Activated naive CD4-positive, alpha-beta T cell treated with anti-CD3 and anti-CD28 coated beads, Interleukin-2, amount 50 U/mL, for 72 hours (primary cell): Measurements from ENCODE around the gene RASSF10. TPM values are rescaled to one million over a fixed set of nuclear protein-coding genes. Genes with fewer than 3 reads are reported as not detected.
A peak's percentile ranks its signal among the peaks of the same experiment; 100 is the strongest.

Experiments
- ATAC-seq, 2 donors: fragments of 150-1000 bp; cut with Tn5 transposase; 2 replicates each; pipeline ENCODE4 v1.10.0; 2021; ENCODE audit warnings: mild to moderate bottlenecking in 2 of 2, moderate library complexity in 2 of 2
- DNase-seq, 2 donors: peaks; one replicate each; pipeline ENCODE4 v3.0.0; 2021 to 2022; ENCODE audit warnings: low spot score in 2 of 2
- H3K27ac Mint-ChIP-seq, 2 donors: one replicate each; pipeline ENCODE4 v1.8.0; 2022; ENCODE audit warnings: mild to moderate bottlenecking in 2 of 2, mixed read lengths in 2 of 2
- H3K36me3 Mint-ChIP-seq, 2 donors: one replicate each; pipeline ENCODE4 v1.8.0; 2022; ENCODE audit warnings: mixed read lengths in 2 of 2
- H3K9me3 Mint-ChIP-seq, 2 donors: one replicate each; pipeline ENCODE4 v1.8.0; 2022; ENCODE audit warnings: mixed read lengths in 2 of 2
- total RNA-seq, 2 donors: library from RNA; stranded (reverse); gene quantifications; one replicate each; pipeline ENCODE4 v1.2.3, GENCODE V29; 2022

The RASSF10 gene
- total RNA-seq, 2 donors from 2014 or later, result not detected

- Mint-ChIP-seq H3K27ac (no peak overlapping the region), H3K36me3 (peaks cover 0 to 4% of the 10 kb centered on the region in 2 donors), H3K9me3 (no peaks in the 10 kb centered on the region)
- DNase-seq (no peak), ATAC-seq (peak in 1 of 2 donors; percentile 32)
Measured at GRCh38 chr11:13009921-13010748, 1.0 kb downstream of the RASSF10 start.

GRCh38 chr11:13010749-13011465, 1.8 kb downstream of the RASSF10 start:
- DNase-seq (no peak), ATAC-seq (no peak)
- H3K36me3 Mint-ChIP-seq, result peaks cover 0 to 4% of the 10 kb centered on the region in 2 donors
- H3K27ac Mint-ChIP-seq, result no peak overlapping the region
- no peaks in the 10 kb centered on the region for H3K9me3 Mint-ChIP-seq

DNA sequence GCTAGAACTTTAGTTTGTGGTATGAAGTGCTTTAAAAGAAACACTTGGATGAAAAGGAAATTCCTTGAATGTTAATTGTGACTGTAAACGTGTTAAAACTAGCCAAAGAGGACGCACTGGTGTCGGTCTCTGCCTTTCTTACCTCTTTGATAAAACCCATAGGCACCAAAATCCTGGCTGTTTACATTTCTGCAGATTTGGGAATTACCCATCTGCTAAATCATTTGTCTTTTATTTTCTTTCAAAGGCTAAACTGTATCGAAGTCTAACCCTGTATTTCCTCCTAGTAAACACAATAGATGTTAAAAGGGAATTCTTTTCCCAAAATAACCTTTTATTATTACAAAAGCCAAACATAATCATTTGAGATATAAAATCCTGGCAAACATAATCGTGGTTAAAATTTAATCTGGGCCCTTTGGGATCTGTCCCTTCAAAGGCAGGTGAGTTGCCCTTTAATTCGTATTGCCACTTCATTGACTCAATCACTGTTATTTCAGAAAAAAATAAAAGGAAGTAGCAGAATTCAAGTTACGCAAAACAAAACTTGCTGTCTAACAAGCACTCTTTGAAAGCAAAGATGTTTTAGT, 2.4 kb downstream of the RASSF10 start:
- DNase-seq (no peak), ATAC-seq (no peak)
- H3K27ac Mint-ChIP-seq, result no peak overlapping the region
- no peaks in the 10 kb centered on the region for H3K9me3 Mint-ChIP-seq
- peaks cover 0 to 4% of the 10 kb centered on the region in 2 donors for H3K36me3 Mint-ChIP-seq

GRCh38 chr11:13012056-13012661, 3.0 kb downstream of the RASSF10 start:
- ATAC-seq (no peak), DNase-seq (no peak)
- Mint-ChIP-seq H3K36me3 (peaks cover 0 to 4% of the 10 kb centered on the region in 2 donors), H3K27ac (no peak overlapping the region), H3K9me3 (no peaks in the 10 kb centered on the region)

DNA sequence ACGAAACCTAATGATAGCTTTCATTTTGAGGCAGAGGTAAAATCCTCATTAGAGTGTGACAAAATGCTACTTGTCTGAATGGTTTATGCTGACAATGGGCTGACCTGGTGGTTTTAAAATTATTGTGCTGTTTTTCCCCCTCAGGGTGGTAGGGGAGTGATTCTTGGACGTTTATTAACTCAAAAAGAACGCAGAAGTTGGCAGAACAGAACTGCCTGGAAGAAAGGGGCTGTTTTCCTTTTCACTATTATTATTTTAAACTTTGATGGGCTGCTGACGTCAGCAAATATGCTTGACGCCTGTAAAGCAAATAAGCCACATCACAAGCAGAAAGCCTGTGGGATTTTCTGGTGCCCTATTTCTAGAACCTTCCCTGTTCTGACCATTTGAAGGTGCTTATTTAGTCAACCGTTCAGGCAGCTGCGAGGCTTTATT, 4.0 kb downstream of the RASSF10 start:
- Mint-ChIP-seq H3K36me3 (peaks cover 0 to 4% of the 10 kb centered on the region in 2 donors), H3K9me3 (no peaks in the 10 kb centered on the region), H3K27ac (no peak overlapping the region)
- DNase-seq, result no peak
- no peak for ATAC-seq

GRCh38 chr11:13015753-13016152, 6.6 kb downstream of the RASSF10 start:
- H3K27ac Mint-ChIP-seq, result no peak overlapping the region
- H3K9me3 Mint-ChIP-seq, result no peaks in the 10 kb centered on the region
- DNase-seq (no peak), ATAC-seq (no peak)
- peaks cover 0 to 4% of the 10 kb centered on the region in 2 donors for H3K36me3 Mint-ChIP-seq

DNA sequence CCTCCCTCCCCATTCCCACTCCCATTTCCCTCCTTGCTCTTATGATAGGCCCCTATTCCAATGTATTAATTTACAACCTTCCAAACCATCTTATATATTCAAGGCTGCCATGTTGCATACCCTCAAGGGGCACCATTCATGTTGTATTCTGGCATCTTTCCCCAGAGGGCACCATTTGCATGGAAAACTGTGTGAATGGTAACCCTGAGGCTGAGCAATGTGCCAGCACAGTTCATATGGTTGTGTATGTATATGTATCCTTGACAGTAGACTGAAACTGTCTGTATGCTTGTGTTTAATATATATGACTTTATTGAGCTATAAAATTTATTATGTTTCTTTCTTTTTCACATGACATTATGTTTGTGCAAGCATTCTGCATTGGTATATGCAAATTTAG, 7.3 kb downstream of the RASSF10 start:
- no peaks in the 10 kb centered on the region for H3K9me3 Mint-ChIP-seq
- no peak overlapping the region for H3K27ac Mint-ChIP-seq
- ATAC-seq, result no peak
- H3K36me3 Mint-ChIP-seq, result no peaks in the 10 kb centered on the region
- DNase-seq, result no peak

- Mint-ChIP-seq H3K9me3 (no peaks in the 10 kb centered on the region), H3K36me3 (no peaks in the 10 kb centered on the region), H3K27ac (no peak overlapping the region)
- ATAC-seq (no peak), DNase-seq (no peak)
Measured at GRCh38 chr11:13019313-13019712, 10.2 kb downstream of the RASSF10 start.

DNA sequence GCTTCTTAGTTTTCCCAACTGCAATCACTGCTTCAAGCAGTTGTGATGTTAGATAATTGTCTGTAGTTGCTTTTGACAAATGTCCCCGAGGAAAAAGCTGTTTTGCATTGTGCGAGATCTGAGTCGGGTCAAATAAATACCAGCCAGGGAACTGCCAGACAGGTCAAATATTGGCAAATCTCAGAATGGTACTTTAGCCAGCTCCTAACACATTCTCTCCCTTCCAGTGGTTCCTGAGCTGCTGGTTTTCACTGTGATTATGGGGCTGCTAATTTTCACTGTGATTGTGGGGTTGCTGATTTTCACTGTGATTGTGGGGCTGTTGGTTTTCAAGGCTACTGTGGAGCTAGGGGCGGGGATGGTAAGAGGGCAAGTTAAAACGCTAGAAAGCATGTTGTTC, 14.3 kb downstream of the RASSF10 start:
- Mint-ChIP-seq H3K36me3 (no peaks in the 10 kb centered on the region), H3K9me3 (no peaks in the 10 kb centered on the region), H3K27ac (no peak overlapping the region)
- DNase-seq, result no peak
- no peak for ATAC-seq

GRCh38 chr11:13026722-13027121, 17.6 kb downstream of the RASSF10 start:
- DNase-seq, result no peak
- H3K36me3 Mint-ChIP-seq, result no peaks in the 10 kb centered on the region
- H3K27ac Mint-ChIP-seq, result no peak overlapping the region
- ATAC-seq, result no peak
- H3K9me3 Mint-ChIP-seq, result no peaks in the 10 kb centered on the region

DNA sequence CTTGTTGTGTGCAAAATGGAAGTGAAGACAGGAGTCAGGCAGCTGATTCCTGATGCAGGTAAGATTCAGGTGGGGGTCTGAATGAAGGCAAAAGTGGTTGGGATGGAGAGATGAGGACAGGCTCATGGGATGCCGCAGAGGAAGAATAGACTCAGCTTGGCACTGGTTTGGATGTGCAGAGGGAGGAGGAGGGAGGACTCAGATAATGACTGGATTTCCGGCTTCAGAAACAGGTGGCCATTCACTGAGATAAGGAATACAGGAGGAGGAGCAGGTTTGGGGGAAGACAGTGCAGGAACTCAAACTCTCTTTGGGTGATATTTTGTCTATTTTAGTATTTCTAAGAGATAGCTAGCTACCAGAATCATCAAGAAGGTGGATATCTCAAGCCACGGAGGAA, 19.2 kb downstream of the RASSF10 start:
- Mint-ChIP-seq H3K27ac (no peak overlapping the region), H3K9me3 (no peaks in the 10 kb centered on the region), H3K36me3 (no peaks in the 10 kb centered on the region)
- ATAC-seq (no peak), DNase-seq (no peak)

DNA sequence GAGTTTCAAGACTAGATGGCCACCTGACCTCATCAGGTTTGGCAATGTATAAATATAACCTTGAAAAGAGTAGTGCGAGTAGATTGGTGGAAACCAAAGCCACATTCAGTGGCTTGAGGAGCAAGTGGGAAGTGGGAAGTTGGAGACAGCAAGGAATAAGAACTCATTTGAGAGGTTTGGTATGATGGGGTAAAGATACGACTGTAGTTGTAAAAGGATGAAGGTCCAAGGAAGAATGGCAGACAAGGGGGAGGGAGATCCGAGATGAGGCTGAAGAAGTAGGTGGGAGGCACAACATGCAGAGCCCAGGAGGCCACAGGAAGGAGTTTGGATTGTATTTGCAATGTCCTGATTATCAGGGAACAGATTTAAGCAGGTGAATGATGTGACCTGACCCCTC, 20.8 kb downstream of the RASSF10 start:
- ATAC-seq (no peak), DNase-seq (no peak)
- H3K9me3 Mint-ChIP-seq, result no peaks in the 10 kb centered on the region
- H3K36me3 Mint-ChIP-seq, result no peaks in the 10 kb centered on the region
- no peak overlapping the region for H3K27ac Mint-ChIP-seq

DNA sequence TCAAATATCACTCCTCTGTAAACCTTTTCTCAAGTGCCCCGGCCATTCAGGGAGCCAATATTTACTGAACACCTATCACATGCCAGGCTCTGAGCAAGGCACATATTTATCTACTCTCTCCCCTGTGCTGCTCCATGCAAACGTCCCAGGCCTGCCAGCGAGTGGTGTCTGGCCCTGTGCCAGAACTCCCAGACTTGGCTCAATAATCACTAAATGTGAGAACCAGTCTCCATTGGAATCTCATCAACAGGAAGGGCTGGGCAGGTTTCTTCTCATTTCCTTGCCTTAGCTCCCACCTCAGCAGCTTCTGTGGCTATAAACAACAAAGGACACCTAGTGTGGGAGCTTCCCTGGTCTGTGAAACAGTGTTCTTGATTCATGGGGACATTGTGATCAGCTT, 21.7 kb downstream of the RASSF10 start:
- Mint-ChIP-seq H3K36me3 (no peaks in the 10 kb centered on the region), H3K27ac (no peak overlapping the region), H3K9me3 (no peaks in the 10 kb centered on the region)
- ATAC-seq (no peak), DNase-seq (no peak)

GRCh38 chr11:13031349-13031748, 22.2 kb downstream of the RASSF10 start:
- H3K9me3 Mint-ChIP-seq, result no peaks in the 10 kb centered on the region
- no peaks in the 10 kb centered on the region for H3K36me3 Mint-ChIP-seq
- no peak overlapping the region for H3K27ac Mint-ChIP-seq
- ATAC-seq, result no peak
- DNase-seq, result no peak

DNA sequence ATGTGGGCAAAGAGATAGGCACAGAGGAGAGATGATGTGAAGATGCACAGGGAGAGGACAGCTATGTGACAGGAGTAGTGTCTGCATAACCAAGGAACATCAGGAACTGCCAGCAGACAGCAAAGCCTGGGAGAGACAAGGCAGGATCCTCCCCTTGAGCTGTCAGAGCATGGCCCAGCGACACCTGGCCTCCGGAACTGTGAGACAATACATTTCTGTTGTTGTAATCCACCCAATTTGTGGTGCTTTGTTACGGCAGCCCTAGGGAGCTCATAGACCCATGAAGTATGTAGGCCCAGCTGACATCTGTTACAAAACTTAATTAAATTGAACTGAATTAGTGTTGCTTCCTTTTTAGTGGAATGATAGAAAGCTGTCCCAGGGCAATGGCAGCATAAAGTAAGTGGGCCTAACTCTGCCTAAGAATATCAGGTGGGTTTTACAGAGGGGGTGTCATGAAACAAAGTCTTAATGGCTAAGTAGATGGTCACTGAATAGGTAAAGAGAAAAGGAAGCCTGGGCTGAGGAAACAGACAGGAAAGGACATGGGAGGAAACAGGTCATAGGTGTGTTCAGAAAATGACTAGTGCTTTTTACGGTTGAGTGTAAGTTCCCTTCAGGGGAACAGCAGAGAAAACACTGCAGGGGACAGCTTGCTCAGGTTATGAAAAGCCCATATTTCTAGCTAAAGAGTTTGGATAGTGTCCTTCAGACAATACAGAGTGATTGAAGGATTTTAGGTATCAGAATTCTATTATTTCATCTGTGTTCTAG, 24.8 kb downstream of the RASSF10 start:
- ATAC-seq (no peak), DNase-seq (no peak)
- H3K9me3 Mint-ChIP-seq, result no peaks in the 10 kb centered on the region
- no peak overlapping the region for H3K27ac Mint-ChIP-seq
- no peaks in the 10 kb centered on the region for H3K36me3 Mint-ChIP-seq

DNA sequence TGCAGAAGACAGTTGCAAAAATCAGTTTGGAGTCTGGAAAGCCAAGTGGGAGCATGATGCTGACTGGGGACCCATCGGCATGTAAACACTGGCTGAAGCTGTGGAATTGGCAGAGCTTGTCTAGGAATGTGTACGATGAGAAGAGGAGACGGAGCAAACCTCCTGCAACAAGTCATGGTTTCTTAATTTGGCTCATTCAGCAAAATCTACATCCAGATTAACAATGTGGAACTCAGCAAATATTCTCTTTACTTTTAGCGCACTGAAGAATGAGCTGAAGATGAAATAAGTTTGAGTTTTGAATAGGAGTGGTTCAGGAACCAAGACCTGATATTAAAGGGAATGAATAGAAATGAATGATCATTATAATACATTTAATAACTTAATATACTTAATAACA, 26.6 kb downstream of the RASSF10 start:
- Mint-ChIP-seq H3K9me3 (no peaks in the 10 kb centered on the region), H3K36me3 (no peaks in the 10 kb centered on the region), H3K27ac (no peak overlapping the region)
- DNase-seq, result no peak
- ATAC-seq, result no peak
